Activated naive CD4-positive, alpha-beta T cell treated with anti-CD3 and anti-CD28 coated beads for 36 hours (primary cell): ENCODE data around the gene PSMB8. TPM values are rescaled to one million over a fixed set of nuclear protein-coding genes. Genes with fewer than 3 reads are reported as not detected.

Experiments
- CTCF ChIA-PET: fragments of 350-600 bp; sonication (Branson Sonifier 250); formaldehyde crosslinking; loops from one replicate; lab custom pipeline; 2021; ENCODE audit warnings: antibody characterized with exemption; lab: Charles Lee
- DNase-seq: peaks from one replicate; pipeline ENCODE4 v3.0.0-alpha.2; 2020
- H3K27ac Mint-ChIP-seq: one replicate; pipeline ENCODE4 v1.8.0; 2021; ENCODE audit warnings: mild to moderate bottlenecking, mixed read lengths
- H3K27me3 Mint-ChIP-seq: one replicate; pipeline ENCODE4 v1.8.0; 2021; ENCODE audit warnings: low read depth, mixed read lengths
- H3K36me3 Mint-ChIP-seq: one replicate; pipeline ENCODE4 v1.8.0; 2021; ENCODE audit warnings: low read depth, mixed read lengths
- H3K4me1 Mint-ChIP-seq: one replicate; pipeline ENCODE4 v1.8.0; 2021; ENCODE audit warnings: low read depth, mixed read lengths
- H3K4me3 Mint-ChIP-seq: one replicate; pipeline ENCODE4 v1.8.0; 2021; ENCODE audit warnings: mild to moderate bottlenecking, moderate library complexity, mixed read lengths
- H3K9me3 Mint-ChIP-seq: one replicate; pipeline ENCODE4 v1.8.0; 2021; ENCODE audit warnings: mixed read lengths
- intact Hi-C: fragments of 100-400 bp; cut with micrococcal nuclease; formaldehyde crosslinking; loops from one replicate; pipeline ENCODE4 v1.15.1; 2023
- total RNA-seq, 2 experiments: library from RNA; stranded (reverse); gene quantifications; one replicate each; pipeline ENCODE4 v1.2.3, GENCODE V29; 2021

Gene PSMB8
- total RNA-seq, 2 experiments from 2014 or later = 286 to 308 TPM

GRCh38 chr6:32855467-32856174, 11.8 kb upstream of the PSMB8 start:
- DNase-seq = no peak
- CTCF ChIA-PET = interaction anchor here (0.6 to 7.8 kb wide), 11 partner anchors 10 to 897 kb away, joined by 3 to 153 read pairs (median 4); partner anchors contain the start of genes SKIC2 and TAP2
- Mint-ChIP-seq H3K27ac (peak overlapping the region; percentile 100), H3K9me3 (no peaks in the 10 kb centered on the region), H3K4me1 (peaks cover 64% of the 10 kb centered on the region), H3K27me3 (no peaks in the 10 kb centered on the region), H3K36me3 (peaks cover 81% of the 10 kb centered on the region), H3K4me3 (peak overlapping the region; percentile 100)
- intact Hi-C loops = no loop called here

GRCh38 chr6:32854376-32855178, 10.7 kb upstream of the PSMB8 start:
- Mint-ChIP-seq H3K27me3 (no peaks in the 10 kb centered on the region), H3K4me3 (peak overlapping the region; percentile 100), H3K4me1 (peaks cover 68% of the 10 kb centered on the region), H3K9me3 (no peaks in the 10 kb centered on the region), H3K36me3 (peaks cover 85% of the 10 kb centered on the region), H3K27ac (peak overlapping the region; percentile 100)
- intact Hi-C loops = loop anchor here (1.0 to 5.0 kb wide), 4 partner anchors 13 to 657 kb away; partner anchors contain the start of genes PHF1 and TAP2
- DNase-seq = peak; percentile 73
- CTCF ChIA-PET = interaction anchor here (0.9 to 7.8 kb wide), 11 partner anchors 9 to 130 kb away, joined by 3 to 153 read pairs (median 6); partner anchors contain the start of genes PSMB8 and TAP2

GRCh38 chr6:32853541-32854375, 9.9 kb upstream of the PSMB8 start, which contains the start of the genes PSMB9 and TAP1:
PSMB9 (plus strand) TSS chr6:32854192; CDS start chr6:32854230, 38 bp downstream.
TAP1 (minus strand) TSS chr6:32853704; CDS start chr6:32853636, 68 bp downstream.
- CTCF ChIA-PET = interaction anchor here (0.7 to 7.8 kb wide), 9 partner anchors 9 to 135 kb away, joined by 3 to 153 read pairs (median 6); partner anchors contain the start of genes PSMB8 and TAP2
- Mint-ChIP-seq H3K27ac (peak within 1 kb of the TSS; percentile 100), H3K27me3 (no peaks in the 10 kb centered on the region), H3K9me3 (no peaks in the 10 kb centered on the region), H3K36me3 (peaks cover 83% of the 10 kb centered on the region), H3K4me3 (peak within 1 kb of the TSS; percentile 100), H3K4me1 (peaks cover 67% of the 10 kb centered on the region)
- intact Hi-C loops = loop anchor here (1.0 to 5.0 kb wide), 6 partner anchors 9 to 725 kb away; partner anchors contain the start of genes ATF6B, PHF1, PSMB8 and TAP2
- peak; percentile 98 for DNase-seq

DNA sequence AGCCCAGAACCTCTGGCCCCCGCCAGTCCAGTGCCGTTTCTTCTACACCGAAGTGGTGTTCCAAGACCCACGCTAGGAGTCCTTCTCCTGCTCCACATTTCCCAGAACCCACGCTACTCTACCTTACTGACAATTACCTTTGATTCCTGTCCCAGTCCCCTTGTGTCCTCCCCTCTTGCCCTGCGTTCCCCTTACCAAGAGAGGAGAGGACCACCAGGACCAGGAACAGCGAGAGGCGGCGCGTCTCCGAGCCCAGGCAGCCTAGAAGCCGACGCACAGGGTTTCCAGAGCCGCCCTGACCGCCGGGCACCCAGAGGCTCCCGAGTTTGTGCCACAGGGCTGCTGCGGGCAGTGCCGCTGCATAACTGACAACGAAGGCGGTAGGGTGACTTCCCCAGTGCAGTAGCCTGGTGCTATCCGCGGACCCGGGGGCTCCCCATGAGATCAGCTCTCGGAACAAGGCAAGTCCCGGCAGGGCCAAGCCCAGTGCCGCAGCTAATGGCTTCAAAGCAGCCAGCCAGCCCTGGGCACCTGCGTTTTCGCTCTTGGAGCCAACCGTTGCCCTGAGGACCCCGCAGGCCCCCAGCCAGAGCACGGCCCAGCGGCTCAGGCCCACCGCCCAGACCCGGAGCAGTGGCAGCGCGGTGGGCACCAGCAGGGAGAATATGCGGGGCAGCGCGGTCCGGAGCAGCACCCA, 9.1 kb upstream of the PSMB8 start:
- Mint-ChIP-seq H3K27ac (peak overlapping the region; percentile 99), H3K27me3 (no peaks in the 10 kb centered on the region), H3K4me3 (peak overlapping the region; percentile 100), H3K4me1 (peaks cover 67% of the 10 kb centered on the region), H3K36me3 (peaks cover 83% of the 10 kb centered on the region), H3K9me3 (no peaks in the 10 kb centered on the region)
- intact Hi-C loops = loop anchor here (1.0 to 5.0 kb wide), 4 partner anchors 9 to 724 kb away; partner anchors contain the start of genes ATF6B, PHF1 and PSMB8
- peak; percentile 88 for DNase-seq
- CTCF ChIA-PET = interaction anchor here (0.7 to 7.8 kb wide), 6 partner anchors 8 to 136 kb away, joined by 3 to 153 read pairs (median 12); partner anchors contain the start of genes PSMB8 and TAP2

GRCh38 chr6:32852018-32852843, 8.4 kb upstream of the PSMB8 start:
- CTCF ChIA-PET = interaction anchor here (1.1 to 7.8 kb wide), 3 partner anchors 13 to 16 kb away, joined by 6 to 153 read pairs (median 19); partner anchors contain the start of gene TAP2
- H3K27me3 Mint-ChIP-seq = no peaks in the 10 kb centered on the region
- H3K4me3 Mint-ChIP-seq = peak overlapping the region; percentile 100
- DNase-seq = peak; percentile 52
- peak overlapping the region; percentile 99 for H3K27ac Mint-ChIP-seq
- no peaks in the 10 kb centered on the region for H3K9me3 Mint-ChIP-seq
- H3K36me3 Mint-ChIP-seq = peaks cover 83% of the 10 kb centered on the region
- peaks cover 67% of the 10 kb centered on the region for H3K4me1 Mint-ChIP-seq
- intact Hi-C loops = loop anchor here (2.0 to 5.0 kb wide), 3 partner anchors 560 to 723 kb away; partner anchors contain the start of genes ATF6B and PHF1

DNA sequence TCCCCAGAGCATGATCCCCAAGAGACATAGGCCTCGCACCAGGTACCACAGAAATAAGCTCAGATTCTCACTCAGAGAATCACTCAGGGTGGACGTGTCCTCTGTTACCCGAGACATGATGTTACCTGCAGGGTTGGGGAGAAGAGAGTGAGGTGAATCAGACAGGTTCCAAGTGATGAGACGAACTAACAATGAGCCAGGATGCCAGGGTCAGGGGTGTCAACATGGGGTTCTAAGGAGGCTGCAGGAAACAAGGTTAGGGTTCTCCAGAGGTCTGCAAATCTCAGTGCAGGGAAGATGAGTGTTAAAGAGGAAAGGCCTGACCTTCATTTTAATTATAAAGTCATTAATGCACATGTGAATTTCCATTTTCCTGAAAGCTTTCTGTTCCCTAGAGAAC, 7.2 kb upstream of the PSMB8 start:
- no peak for DNase-seq
- Mint-ChIP-seq H3K27me3 (no peaks in the 10 kb centered on the region), H3K9me3 (no peaks in the 10 kb centered on the region), H3K27ac (peak overlapping the region; percentile 99), H3K4me3 (peak overlapping the region; percentile 100), H3K36me3 (peaks cover 84% of the 10 kb centered on the region), H3K4me1 (peaks cover 66% of the 10 kb centered on the region)
- CTCF ChIA-PET = interaction anchor here (1.1 to 3.4 kb wide), 2 partner anchors 12 to 134 kb away, joined by 3 to 19 read pairs; partner anchors contain the start of gene TAP2
- intact Hi-C loops = loop anchor here (5.0 kb wide), 2 partner anchors 561 to 654 kb away; partner anchors contain the start of gene PHF1

DNA sequence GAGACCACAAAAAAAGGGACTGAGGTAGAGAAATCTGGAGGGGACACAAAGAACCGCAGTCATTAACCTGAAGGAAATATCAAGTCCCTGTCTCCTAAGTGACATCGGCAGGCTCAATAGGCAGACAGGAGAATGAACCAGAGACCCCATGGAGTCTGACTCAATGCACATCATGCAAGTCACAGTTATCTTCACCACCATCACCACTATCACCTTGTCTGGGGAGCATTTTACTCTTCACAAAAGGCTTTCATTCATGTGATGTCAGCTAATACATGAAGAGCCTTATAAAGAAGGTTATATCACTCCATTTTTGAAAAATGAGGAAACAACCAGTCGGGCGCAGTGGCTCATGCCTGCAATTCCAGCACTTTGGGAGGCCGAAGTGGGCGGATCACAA, 5.3 kb upstream of the PSMB8 start:
- Mint-ChIP-seq H3K4me1 (peaks cover 59% of the 10 kb centered on the region), H3K9me3 (no peaks in the 10 kb centered on the region), H3K27me3 (no peaks in the 10 kb centered on the region), H3K36me3 (peaks cover 86% of the 10 kb centered on the region), H3K4me3 (peak overlapping the region; percentile 10), H3K27ac (peak overlapping the region; percentile 99)
- intact Hi-C loops = loop anchor here (10.0 kb wide), 3 partner anchors 466 to 1184 kb away; partner anchors contain the start of genes C6orf47, CSNK2B, GPANK1 and LY6G5B
- no peak for DNase-seq
- CTCF ChIA-PET = interaction anchor here (0.6 to 3.4 kb wide), 2 partner anchors 10 to 19 kb away, joined by 5 to 19 read pairs; partner anchors contain the start of gene TAP2

GRCh38 chr6:32847795-32848194, 3.9 kb upstream of the PSMB8 start:
- H3K27ac Mint-ChIP-seq = peak overlapping the region; percentile 99
- H3K4me1 Mint-ChIP-seq = peaks cover 62% of the 10 kb centered on the region
- peak overlapping the region; percentile 14 for H3K4me3 Mint-ChIP-seq
- intact Hi-C loops = loop anchor here (10.0 kb wide), 3 partner anchors 467 to 1183 kb away; partner anchors contain the start of genes C6orf47, CSNK2B, GPANK1 and LY6G5B
- H3K9me3 Mint-ChIP-seq = no peaks in the 10 kb centered on the region
- H3K27me3 Mint-ChIP-seq = no peaks in the 10 kb centered on the region
- peaks cover 93% of the 10 kb centered on the region for H3K36me3 Mint-ChIP-seq
- CTCF ChIA-PET = no interaction called here
- no peak for DNase-seq

GRCh38 chr6:32847004-32847403, 3.2 kb upstream of the PSMB8 start:
- H3K4me3 Mint-ChIP-seq = peak overlapping the region; percentile 14
- no peaks in the 10 kb centered on the region for H3K9me3 Mint-ChIP-seq
- CTCF ChIA-PET = interaction anchor here (1.0 to 10.6 kb wide), 3 partner anchors 22 to 430 kb away, joined by 3 to 204 read pairs (median 3); partner anchors contain the start of gene B3GALT4
- peaks cover 66% of the 10 kb centered on the region for H3K4me1 Mint-ChIP-seq
- intact Hi-C loops = loop anchor here (10.0 kb wide), 3 partner anchors 468 to 1182 kb away; partner anchors contain the start of genes C6orf47, CSNK2B, GPANK1 and LY6G5B
- no peaks in the 10 kb centered on the region for H3K27me3 Mint-ChIP-seq
- peaks cover 93% of the 10 kb centered on the region for H3K36me3 Mint-ChIP-seq
- DNase-seq = no peak
- H3K27ac Mint-ChIP-seq = peak overlapping the region; percentile 99
